ENCODE data around the gene SPAST.

GRCh38 chr2:32039447-32040219 is 23.7 kb upstream of the SPAST start, which contains the start of gene DPY30:
- TF ChIP-seq CTCF (conservative IDR thresholded peaks at IDR 0.05 in 1 of 2, IDR thresholded peaks at IDR 0.05 in 1 of 2; ENCODE audit: extremely low read depth in 1 of 2, insufficient read depth in 1 of 2, low read depth in 1 of 2, low read length in 2 of 2), result no peak
- no peak for TF ChIP-seq EZH2 (IDR thresholded peaks at IDR 0.05; ENCODE audit: borderline replicate concordance, low read length)
